K562 (cell line): ENCODE measurements around the gene SRPK1.

Source experiments
- CBX3 ChIP-seq, 2 experiments: IDR thresholded peaks; 1 replicate in 1 of 2; 2 replicates in 1 of 2; pipeline ENCODE4 v1.6.1; 2012; ENCODE audit warnings: inconsistent platforms in 2 of 2, low read length in 2 of 2, borderline replicate concordance in 1 of 2, control low read depth in 1 of 2
- CEBPG ChIP-seq, 3 experiments: fragments of 200-800 bp in 1 of 3; sonication (Bioruptor generic) in 1 of 3; sonication (generic) in 1 of 3; formaldehyde crosslinking in 1 of 3; IDR thresholded peaks in 2 of 3; conservative IDR thresholded peaks in 1 of 3; 2 replicates each; pipeline versions ENCODE4 v1.6.1 to v1.8.0; 2016 to 2022; ENCODE audit warnings: missing compliant biosample characterization in 2 of 3, missing genetic modification characterization in 2 of 3, mild to moderate bottlenecking in 1 of 3, missing genetic modification reagents in 1 of 3
- EP300 ChIP-seq: IDR thresholded peaks from 2 replicates; pipeline ENCODE4 v1.6.1; 2012; ENCODE audit warnings: low read length, improper control_type of control experiment
- EZH2 ChIP-seq: IDR thresholded peaks from 2 replicates; pipeline ENCODE4 v1.6.1; 2012; ENCODE audit warnings: low read depth, mild to moderate bottlenecking, inconsistent platforms, low read length, borderline replicate concordance
- FIP1L1 ChIP-seq: fragments of 200-400 bp; formaldehyde crosslinking; IDR thresholded peaks from 2 replicates; pipeline ENCODE4 v1.6.1; 2018; ENCODE audit warnings: mild to moderate bottlenecking, low read depth, low read length; ENCODE audit not compliant: poor library complexity, severe bottlenecking
- FOXJ3 ChIP-seq: sonication (generic); formaldehyde crosslinking; IDR thresholded peaks from 2 replicates; pipeline ENCODE4 v1.4.0; 2020; ENCODE audit warnings: mild to moderate bottlenecking, missing genetic modification reagents
- KDM1A ChIP-seq, 2 experiments: fragments of 450-650 bp; IDR thresholded peaks; 2 replicates each; pipeline ENCODE4 v1.6.1; 2016; ENCODE audit warnings: mild to moderate bottlenecking in 2 of 2
- MED1 ChIP-seq: sonication (generic); formaldehyde crosslinking; IDR thresholded peaks from 2 replicates; pipeline ENCODE4 v1.8.1; 2023; ENCODE audit warnings: missing genetic modification reagents, borderline replicate concordance
- MTA2 ChIP-seq: fragments of 450-650 bp; IDR thresholded peaks from 2 replicates; pipeline ENCODE4 v1.6.1; 2016; ENCODE audit warnings: low read depth
- POLR2A ChIP-seq: fragments of 450-650 bp; conservative IDR thresholded peaks from 2 replicates; pipeline ENCODE4 v1.6.1; 2016
- RAD21 ChIP-seq, 2 experiments: fragments of 250-450 bp in 1 of 2; fragments of 450-650 bp in 1 of 2; sonication (Bioruptor Pico) in 1 of 2; formaldehyde crosslinking in 1 of 2; IDR thresholded peaks in 1 of 2; conservative IDR thresholded peaks in 1 of 2; 2 replicates each; pipeline versions ENCODE4 v1.4.0 to v1.8.0; 2020 to 2022; ENCODE audit warnings: mild to moderate bottlenecking in 2 of 2, moderate library complexity in 1 of 2
- ZBTB17 ChIP-seq: fragments of 450-650 bp; formaldehyde crosslinking; IDR thresholded peaks from 2 replicates; pipeline ENCODE4 v1.4.0; 2020; ENCODE audit warnings: mild to moderate bottlenecking
- ZFP36 ChIP-seq: fragments of 150-350 bp; IDR thresholded peaks from 2 replicates; pipeline ENCODE4 v1.6.1; 2018; ENCODE audit warnings: low read length, low read depth; ENCODE audit not compliant: partially characterized antibody
- ZSCAN29 ChIP-seq: fragments of 450-650 bp; IDR thresholded peaks from 2 replicates; pipeline ENCODE4 v1.6.1; 2017

- TF ChIP-seq MED1 (CRISPR knock-in tag) (no peak), KDM1A (IDR thresholded peaks at IDR 0.05) (no peak), ZFP36 (no peak), EP300 (no peak), CEBPG (CRISPR knock-in tag; IDR thresholded peaks at IDR 0.05) (no peak), CEBPG (tag; conservative IDR thresholded peaks at IDR 0.05 in 1 of 2, IDR thresholded peaks at IDR 0.05 in 1 of 2) (no peak), CBX3 (IDR thresholded peaks at IDR 0.05; ENCODE audit: borderline replicate concordance in 1 of 2, low read length in 2 of 2) (no peak), EZH2 (no peak), FOXJ3 (CRISPR knock-in tag) (no peak), FIP1L1 (no peak), MTA2 (no peak), ZSCAN29 (no peak), ZBTB17 (CRISPR knock-in tag) (no peak), POLR2A (no peak), RAD21 (CRISPR knock-in tag; conservative IDR thresholded peaks at IDR 0.05 in 1 of 2, IDR thresholded peaks at IDR 0.05 in 1 of 2) (no peak)
These were observed 24.7 kb upstream of the SRPK1 start for GRCh38 chr6:35945650-35946025.
